ENCODE results near the gene CSKMT.
A peak's percentile ranks its signal among the peaks of the same experiment; 100 is the strongest.
"Not testable (repeated sequence)": the region's sequence is repeated elsewhere in the genome, so short reads cannot be mapped to it uniquely, and the experiment has no call there.

CSKMT gene

DNA sequence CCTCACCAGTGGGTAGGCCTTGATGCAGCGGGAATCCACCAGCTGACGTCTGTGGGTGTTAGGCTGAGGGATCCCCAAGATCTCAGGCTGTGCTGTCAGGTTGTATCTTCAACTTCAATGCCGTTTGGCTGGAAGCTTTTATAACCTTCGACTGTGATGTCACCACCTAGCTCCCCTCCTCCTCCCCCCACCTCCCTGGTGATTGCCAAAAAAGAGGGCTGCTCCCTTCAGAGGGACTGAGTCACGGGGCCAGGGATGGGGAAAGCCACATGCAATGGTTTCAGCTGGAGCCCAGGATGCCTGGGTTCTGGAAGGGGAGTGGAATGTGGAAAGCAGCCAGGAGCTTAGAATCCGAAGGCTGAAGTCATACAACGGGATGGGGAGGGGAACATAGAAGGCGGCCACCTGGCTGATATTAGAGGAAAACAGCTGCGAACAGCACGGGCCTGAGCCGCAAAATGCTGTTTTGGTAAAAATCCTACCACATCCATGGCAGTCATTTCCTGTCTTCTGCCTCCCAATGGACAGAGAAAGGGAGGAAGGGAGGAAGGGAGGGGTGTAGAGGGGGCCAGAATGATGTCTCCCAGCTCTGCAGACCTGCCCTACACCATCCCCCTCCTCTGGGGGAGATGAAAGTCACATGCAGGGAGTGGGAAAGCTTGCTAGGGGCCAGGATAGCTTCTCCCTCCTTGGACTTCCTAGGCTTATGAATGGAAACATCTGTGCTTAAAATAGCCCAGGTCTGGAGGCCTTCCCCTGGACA, 24.5 kb downstream of the CSKMT start, which contains the start of gene LRRN4CL:
Gene LRRN4CL, minus strand, starts transcription at position 110 of the 763 bp plus-strand sequence. CDS start 1,022 bp downstream, outside the sequence.
- ATAC-seq, result no peak

DNA sequence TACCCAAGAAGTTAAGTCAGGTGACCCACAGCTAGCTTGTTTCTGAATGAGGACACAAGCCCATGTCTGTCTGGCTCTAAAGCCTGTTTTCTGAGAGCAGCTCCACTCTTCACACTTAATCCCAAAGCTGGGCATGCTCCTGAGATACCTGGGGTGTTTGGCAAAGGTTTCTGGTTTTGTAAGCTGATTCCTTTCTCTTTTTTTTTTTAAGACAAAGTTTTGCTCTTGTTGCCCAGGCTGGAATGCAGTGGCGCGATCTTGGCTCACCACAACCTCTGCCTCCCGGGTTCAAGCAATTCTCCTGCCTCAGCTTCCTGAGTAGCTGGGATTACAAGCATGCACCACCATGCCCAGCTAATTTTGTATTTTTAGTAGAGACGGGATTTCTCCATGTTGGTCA, 28.5 kb downstream of the CSKMT start:
- ATAC-seq, result not testable (repeated sequence)

- peak; percentile 64 to 81 for ATAC-seq
These were observed 29.5 kb downstream of the CSKMT start for GRCh38 chr11:62694455-62695167.

DNA sequence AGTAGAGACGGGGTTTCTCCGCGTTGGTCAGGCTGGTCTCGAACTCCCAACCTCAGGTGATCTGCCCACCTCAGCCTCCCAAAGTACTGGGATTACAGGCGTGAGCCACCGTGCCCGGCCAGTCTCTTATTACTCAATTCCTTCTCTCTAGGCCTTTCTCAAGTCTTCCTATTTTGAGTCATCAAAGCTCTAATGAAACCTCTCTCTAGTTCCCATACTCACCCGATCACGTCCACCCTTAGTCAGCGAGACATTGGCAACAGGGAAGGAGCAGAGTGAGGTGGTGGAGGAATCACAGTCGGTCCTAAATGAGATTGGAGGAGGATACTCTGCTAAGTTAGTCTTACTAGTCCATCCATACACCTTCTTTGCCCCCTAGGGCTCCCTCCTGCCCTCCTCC, 37.1 kb downstream of the CSKMT start:
- ATAC-seq, result no peak

GRCh38 chr11:62703921-62704320, 38.8 kb downstream of the CSKMT start:
- not testable (repeated sequence) for ATAC-seq

DNA sequence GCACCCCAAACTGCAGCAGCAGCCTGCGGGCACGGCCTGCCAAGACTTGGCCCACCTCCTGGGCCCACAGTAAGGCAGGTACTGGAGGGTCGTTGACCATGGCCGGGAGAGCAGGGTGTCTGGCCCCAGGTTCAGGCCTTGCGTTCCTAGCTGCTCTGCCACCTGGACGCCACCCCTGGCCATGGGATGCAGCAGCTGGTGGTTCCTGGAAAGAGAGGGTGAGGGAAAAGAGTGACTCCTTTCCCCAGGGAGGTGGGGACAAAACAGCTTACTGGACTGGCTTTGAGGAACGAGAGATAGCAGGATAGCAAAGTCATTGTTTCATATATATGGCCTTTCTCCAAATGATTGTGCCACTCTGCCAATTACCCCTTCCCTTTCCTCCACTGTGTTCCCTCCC, 40.3 kb downstream of the CSKMT start:
- ATAC-seq, result no peak

- peak; percentile 68 to 71 for ATAC-seq
These were observed 41.1 kb downstream of the CSKMT start for GRCh38 chr11:62705880-62706849.

GRCh38 chr11:62706850-62707247, 41.7 kb downstream of the CSKMT start:
- ATAC-seq, result no peak

DNA sequence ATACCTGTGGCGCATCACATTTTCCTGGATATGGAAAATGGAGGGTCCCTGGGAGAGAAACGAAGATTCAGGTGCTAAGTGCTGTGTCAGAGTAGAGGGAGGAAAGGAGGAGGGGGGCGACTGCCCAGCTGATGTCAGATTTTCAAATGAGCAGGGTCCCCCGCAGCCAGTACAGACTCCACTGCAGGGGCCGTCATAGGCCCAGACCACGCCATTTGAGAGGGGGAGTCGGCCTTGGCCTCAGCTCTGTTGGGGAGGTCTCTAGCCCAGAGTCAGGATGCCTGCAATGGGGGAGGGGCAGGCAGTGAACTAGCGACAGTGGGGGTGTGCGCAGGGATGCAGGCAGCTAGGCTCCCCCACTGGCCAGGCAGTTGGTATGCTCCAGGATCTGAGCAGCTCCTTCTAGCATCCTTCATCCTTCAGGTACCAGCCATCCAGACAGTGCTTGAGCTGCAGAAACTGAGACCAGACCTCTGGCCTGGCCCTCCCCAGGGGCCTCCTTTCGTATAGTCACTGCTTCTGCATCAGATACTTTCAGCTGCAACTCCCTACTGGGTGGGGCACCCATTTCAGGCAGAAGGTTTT, 42.3 kb downstream of the CSKMT start, which contains the start of the genes BSCL2 and GNG3:
Gene BSCL2, minus strand, starts transcription at position 148 of the 585 bp plus-strand sequence. CDS start 229 bp downstream, outside the sequence.
Gene GNG3, plus strand, starts transcription at position 400 of the 585 bp plus-strand sequence. CDS start 620 bp downstream, outside the sequence.
- ATAC-seq, result no peak

DNA sequence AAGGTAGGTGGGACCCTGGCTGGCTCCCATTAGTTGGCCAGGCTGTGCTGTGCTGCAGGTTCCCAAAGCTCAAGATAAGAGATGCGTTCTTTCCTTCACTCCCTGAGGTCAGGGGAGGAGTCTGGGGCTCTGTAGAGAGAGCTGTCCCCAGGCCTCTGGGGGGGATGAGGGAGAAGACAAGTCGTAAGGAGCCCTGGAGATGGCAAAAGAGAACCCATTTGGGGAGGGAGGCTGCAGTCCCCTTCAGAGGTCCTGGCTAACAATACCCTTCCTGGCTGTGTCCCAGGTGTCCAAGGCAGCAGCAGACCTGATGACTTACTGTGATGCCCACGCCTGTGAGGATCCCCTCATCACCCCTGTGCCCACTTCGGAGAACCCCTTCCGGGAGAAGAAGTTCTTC, 43.3 kb downstream of the CSKMT start:
- no peak for ATAC-seq

DNA sequence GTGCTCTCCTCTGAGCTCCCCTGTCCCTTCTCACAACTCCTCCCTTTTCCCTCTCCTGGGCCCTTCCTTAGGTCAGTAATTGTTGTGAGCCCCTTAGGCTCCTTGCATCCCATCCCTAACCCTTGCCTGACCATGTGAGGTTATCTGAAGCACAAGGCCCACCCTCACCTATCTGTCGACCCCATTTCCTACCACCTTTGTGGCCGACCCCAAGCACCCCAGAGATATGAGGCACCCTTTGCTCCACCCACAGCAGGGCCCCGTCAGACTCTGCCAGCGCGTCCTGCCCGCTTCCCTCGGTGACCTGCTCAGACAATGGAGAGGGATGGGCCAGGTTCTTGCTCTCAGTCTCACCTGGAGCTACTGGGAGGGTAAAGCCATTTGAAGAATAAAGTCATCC, 43.7 kb downstream of the CSKMT start:
- ATAC-seq, result peak; percentile 12 to 14

GRCh38 chr11:62709247-62710000, 44.3 kb downstream of the CSKMT start:
- peak; percentile 84 for ATAC-seq

DNA sequence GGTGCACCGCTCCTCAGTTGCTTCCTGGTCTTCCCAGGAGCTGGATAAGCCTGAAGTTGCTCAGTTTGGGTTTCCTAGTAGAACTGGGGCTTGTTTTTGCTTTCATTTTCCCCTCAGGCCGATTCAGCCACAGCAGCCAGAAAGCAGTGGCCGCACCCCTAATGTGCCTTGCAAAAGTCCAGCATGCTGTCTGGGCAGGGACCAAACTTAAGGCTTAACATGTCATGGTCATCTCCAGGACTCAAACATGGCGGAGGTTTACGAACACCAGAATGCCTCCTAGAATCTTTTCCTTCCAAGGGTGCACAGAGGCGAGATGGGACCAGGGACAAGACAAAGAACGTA, 44.9 kb downstream of the CSKMT start:
- ATAC-seq, result no peak

DNA sequence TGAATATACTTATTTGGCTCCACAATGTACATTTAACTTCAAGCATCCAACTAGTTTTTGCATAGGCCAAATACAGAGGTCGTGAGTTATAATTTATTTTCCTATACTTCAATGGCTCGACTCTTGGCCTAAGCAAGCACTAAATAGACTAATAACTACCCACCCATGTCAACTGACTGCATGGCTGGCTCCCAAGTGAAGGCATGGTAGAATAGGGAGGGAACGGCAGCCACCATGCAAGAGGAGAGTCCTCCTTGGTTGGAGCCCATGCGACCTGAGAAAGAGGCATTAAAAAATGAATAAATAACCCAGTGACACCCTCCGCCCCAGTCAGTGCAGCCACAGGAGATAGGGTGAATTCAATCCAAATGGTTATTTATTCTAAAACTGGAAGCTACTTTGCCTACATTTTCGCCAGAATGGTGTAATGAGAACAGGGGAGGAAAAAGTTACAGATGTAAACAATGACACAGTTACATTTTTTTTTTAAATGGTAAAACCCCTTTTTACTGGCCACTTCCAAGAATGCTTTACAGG, 47.2 kb downstream of the CSKMT start:
- ATAC-seq, result no peak

DNA sequence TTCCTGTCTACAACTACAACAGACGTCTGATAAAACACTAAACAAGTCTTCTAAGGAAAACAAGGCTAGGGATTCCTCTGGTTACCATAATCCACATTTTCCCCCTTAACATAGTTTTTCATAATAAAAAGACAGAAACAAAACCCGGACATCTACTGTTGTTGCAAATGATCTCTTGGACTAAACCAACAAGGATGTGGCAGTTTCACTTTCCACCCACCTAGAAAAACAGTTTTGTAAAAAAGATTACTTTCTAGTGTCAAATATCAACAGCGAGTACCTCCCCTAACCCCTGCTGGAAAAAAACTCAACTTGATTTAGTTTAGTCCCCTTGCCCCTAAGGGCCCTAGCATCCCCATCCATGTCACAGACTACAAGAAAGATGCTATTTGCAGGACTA, 47.7 kb downstream of the CSKMT start:
- no peak for ATAC-seq

GRCh38 chr11:62713343-62713742, 48.2 kb downstream of the CSKMT start:
- ATAC-seq, result no peak

DNA sequence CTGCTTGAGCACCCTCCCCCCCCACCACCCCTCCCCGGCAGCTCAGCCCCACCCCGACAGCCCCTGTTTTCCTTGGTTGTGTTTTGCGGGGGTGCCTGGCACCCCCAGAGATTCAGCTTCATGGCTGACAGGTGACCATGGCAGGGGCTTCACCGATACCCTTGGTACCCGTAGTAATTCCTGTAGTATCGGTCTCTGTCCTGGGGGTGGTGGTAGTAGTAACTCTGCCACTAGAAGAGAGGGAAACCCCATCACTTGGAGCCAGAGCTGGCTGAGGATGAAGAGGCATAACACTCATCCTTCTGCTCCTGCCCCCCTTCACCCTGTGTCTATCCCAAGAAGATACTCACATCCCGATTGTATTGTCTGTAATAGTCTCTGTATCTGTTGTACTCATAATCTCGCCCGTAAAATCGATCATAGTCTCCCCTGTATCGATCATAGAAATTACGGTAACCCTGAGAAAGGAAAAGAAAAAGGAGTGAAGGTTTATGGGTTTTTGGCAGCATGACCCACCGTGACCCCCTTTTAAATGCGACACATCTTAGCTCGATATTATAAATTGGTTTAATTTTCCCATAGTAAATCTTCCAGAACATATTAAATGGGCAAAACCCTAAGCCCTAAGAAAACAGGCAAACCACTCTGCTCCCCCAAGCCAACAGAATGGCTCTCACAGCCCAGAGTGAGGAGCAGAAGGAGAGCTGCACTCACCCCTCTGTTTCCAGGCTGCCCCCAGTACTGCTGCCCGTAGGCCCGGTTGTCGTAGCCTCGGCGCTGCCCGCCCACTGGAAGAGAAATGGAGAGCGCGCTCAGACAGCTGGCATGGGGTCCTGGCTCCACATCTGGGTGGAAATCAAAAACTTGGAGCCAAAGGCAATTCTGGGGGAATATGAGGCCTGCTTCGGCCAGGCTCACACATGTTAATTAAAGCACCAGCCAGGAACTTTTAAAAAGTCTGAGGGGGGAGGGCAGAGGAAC, 50.3 kb downstream of the CSKMT start:
- ATAC-seq, result no peak

GRCh38 chr11:62716206-62716605, 51.1 kb downstream of the CSKMT start:
- ATAC-seq, result no peak

DNA sequence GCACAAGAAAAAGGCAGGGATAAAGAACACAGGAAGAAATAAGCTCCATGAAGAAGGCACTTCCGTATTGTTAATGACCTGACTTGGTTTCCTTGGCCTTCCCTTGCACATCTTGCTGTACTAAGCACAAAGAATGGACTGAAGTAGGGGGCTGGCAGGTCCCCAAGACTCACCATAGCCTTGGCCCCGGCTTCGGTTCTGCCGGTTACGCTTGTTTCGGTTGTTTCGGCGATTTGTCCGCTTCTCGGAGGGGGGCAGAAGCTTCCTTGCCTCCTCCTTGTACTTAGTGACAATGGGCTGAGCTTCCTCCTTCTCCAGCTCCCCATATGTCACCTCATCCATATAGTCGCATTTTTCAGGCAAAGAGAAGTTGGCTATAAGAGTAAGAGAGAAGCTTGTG, 51.7 kb downstream of the CSKMT start:
- ATAC-seq, result no peak
